Effector memory CD8-positive, alpha-beta T cell (primary cell): ENCODE measurements around the gene FCGBP.

Source experiments
- ATAC-seq: fragments of 150-1000 bp; cut with Tn5 transposase; replicated peaks from 2 replicates; pipeline ENCODE4 v1.10.0; 2021; ENCODE audit warnings: mild to moderate bottlenecking, moderate library complexity
- DNase-seq, 3 experiments: peaks; one replicate each; pipeline ENCODE4 v3.0.0; 2021
- H3K27ac Mint-ChIP-seq, 2 donors: one replicate each; pipeline ENCODE4 v1.8.0; 2022; ENCODE audit warnings: mild to moderate bottlenecking in 2 of 2, mixed read lengths in 2 of 2, moderate library complexity in 2 of 2
- H3K27me3 Mint-ChIP-seq, 2 donors: one replicate each; pipeline ENCODE4 v1.8.0; 2022; ENCODE audit warnings: mixed read lengths in 2 of 2
- H3K36me3 Mint-ChIP-seq: one replicate; pipeline ENCODE4 v1.8.0; 2022; ENCODE audit warnings: mild to moderate bottlenecking, moderate library complexity, mixed read lengths; ENCODE audit not compliant: insufficient read depth
- H3K4me1 Mint-ChIP-seq, 2 donors: one replicate each; pipeline ENCODE4 v1.8.0; 2022; ENCODE audit warnings: low read depth in 2 of 2, mixed read lengths in 2 of 2
- H3K4me3 Mint-ChIP-seq, 2 donors: one replicate each; pipeline ENCODE4 v1.8.0; 2022; ENCODE audit warnings: mild to moderate bottlenecking in 2 of 2, mixed read lengths in 2 of 2, moderate library complexity in 2 of 2
- H3K9me3 Mint-ChIP-seq, 2 donors: one replicate each; pipeline ENCODE4 v1.8.0; 2022; ENCODE audit warnings: mixed read lengths in 2 of 2
- total RNA-seq, 9 experiments: gene quantifications; one replicate each; lab custom pipeline; 2026; lab: John Stamatoyannopoulos, UW

The FCGBP gene
- 0.33 to 37.7 (median 8.1) reads per million in 9 experiments for total RNA-seq

- H3K4me1 Mint-ChIP-seq, result peaks cover 30 to 54% of the 10 kb centered on the region in 2 donors
- H3K36me3 Mint-ChIP-seq, result peaks cover 9% of the 10 kb centered on the region
- H3K27ac Mint-ChIP-seq, result peak within 1 kb of the TSS; percentile 92 to 93
- peak within 1 kb of the TSS; percentile 42 to 51 for H3K4me3 Mint-ChIP-seq
- H3K27me3 Mint-ChIP-seq, result no peaks in the 10 kb centered on the region
- ATAC-seq (no peak), DNase-seq (no peak)
- no peaks in the 10 kb centered on the region for H3K9me3 Mint-ChIP-seq
These were observed at the start of gene FCGBP for GRCh38 chr19:39934584-39935363. Gene FCGBP (minus strand): TSS chr19:39934634.

- peaks cover 0 to 6% of the 10 kb centered on the region in 2 donors for H3K4me1 Mint-ChIP-seq
- H3K4me3 Mint-ChIP-seq, result no peak overlapping the region
- H3K36me3 Mint-ChIP-seq, result peaks cover 29% of the 10 kb centered on the region
- peaks cover 4 to 11% of the 10 kb centered on the region in 2 donors for H3K9me3 Mint-ChIP-seq
- no peaks in the 10 kb centered on the region for H3K27me3 Mint-ChIP-seq
- DNase-seq (no peak), ATAC-seq (no peak)
- no peak overlapping the region for H3K27ac Mint-ChIP-seq
These were observed 49.4 kb upstream of the FCGBP start for GRCh38 chr19:39983695-39984300.

- no peak for ATAC-seq
- H3K27ac Mint-ChIP-seq, result no peak overlapping the region
- no peak overlapping the region for H3K4me3 Mint-ChIP-seq
- no peaks in the 10 kb centered on the region for H3K27me3 Mint-ChIP-seq
- no peak for DNase-seq
- peaks cover 0 to 8% of the 10 kb centered on the region in 2 donors for H3K4me1 Mint-ChIP-seq
- peaks cover 37% of the 10 kb centered on the region for H3K36me3 Mint-ChIP-seq
- peaks cover 4 to 11% of the 10 kb centered on the region in 2 donors for H3K9me3 Mint-ChIP-seq
These were observed 48.4 kb upstream of the FCGBP start for GRCh38 chr19:39982883-39983282.

- DNase-seq (no peak), ATAC-seq (no peak)
- peaks cover 29 to 35% of the 10 kb centered on the region in 2 donors for H3K4me1 Mint-ChIP-seq
- peak overlapping the region in 1 of 2 donors; percentile 55 for H3K27ac Mint-ChIP-seq
- H3K27me3 Mint-ChIP-seq, result no peaks in the 10 kb centered on the region
- peaks cover 74% of the 10 kb centered on the region for H3K36me3 Mint-ChIP-seq
- H3K4me3 Mint-ChIP-seq, result no peak overlapping the region
- no peaks in the 10 kb centered on the region for H3K9me3 Mint-ChIP-seq
These were observed 40.1 kb upstream of the FCGBP start for GRCh38 chr19:39974377-39975155.

- Mint-ChIP-seq H3K4me1 (peaks cover 37 to 43% of the 10 kb centered on the region in 2 donors), H3K36me3 (peaks cover 47% of the 10 kb centered on the region), H3K9me3 (no peaks in the 10 kb centered on the region), H3K4me3 (peak overlapping the region; percentile 95 to 96), H3K27me3 (no peaks in the 10 kb centered on the region), H3K27ac (peak overlapping the region; percentile 98)
- no peak for DNase-seq
- ATAC-seq, result no peak
These were observed 37.1 kb upstream of the FCGBP start for GRCh38 chr19:39971380-39972035.

GRCh38 chr19:39970675-39971379 is 36.4 kb upstream of the FCGBP start, which contains the start of gene PSMC4:
Gene PSMC4 (plus strand): TSS chr19:39971165. CDS start chr19:39971203, 38 bp downstream.
- ATAC-seq (peak; percentile 93), DNase-seq (peak; percentile 98)
- H3K4me1 Mint-ChIP-seq, result peaks cover 37 to 43% of the 10 kb centered on the region in 2 donors
- H3K9me3 Mint-ChIP-seq, result no peaks in the 10 kb centered on the region
- H3K27ac Mint-ChIP-seq, result peak within 1 kb of the TSS; percentile 98
- H3K4me3 Mint-ChIP-seq, result peak within 1 kb of the TSS; percentile 95 to 96
- peaks cover 41% of the 10 kb centered on the region for H3K36me3 Mint-ChIP-seq
- no peaks in the 10 kb centered on the region for H3K27me3 Mint-ChIP-seq

GRCh38 chr19:39970425-39970674 is 35.9 kb upstream of the FCGBP start:
- H3K27ac Mint-ChIP-seq, result peak overlapping the region; percentile 98
- ATAC-seq (peak; percentile 18), DNase-seq (no peak)
- peaks cover 38% of the 10 kb centered on the region for H3K36me3 Mint-ChIP-seq
- no peaks in the 10 kb centered on the region for H3K27me3 Mint-ChIP-seq
- H3K4me1 Mint-ChIP-seq, result peaks cover 37 to 43% of the 10 kb centered on the region in 2 donors
- peak overlapping the region; percentile 95 to 96 for H3K4me3 Mint-ChIP-seq
- H3K9me3 Mint-ChIP-seq, result no peaks in the 10 kb centered on the region

GRCh38 chr19:39969681-39970424 is 35.4 kb upstream of the FCGBP start:
- peaks cover 37 to 43% of the 10 kb centered on the region in 2 donors for H3K4me1 Mint-ChIP-seq
- no peak for ATAC-seq
- H3K27ac Mint-ChIP-seq, result peak overlapping the region; percentile 98
- DNase-seq, result peak in 1 of 3 experiments; percentile 20
- H3K36me3 Mint-ChIP-seq, result peaks cover 38% of the 10 kb centered on the region
- H3K27me3 Mint-ChIP-seq, result no peaks in the 10 kb centered on the region
- peak overlapping the region; percentile 95 to 96 for H3K4me3 Mint-ChIP-seq
- no peaks in the 10 kb centered on the region for H3K9me3 Mint-ChIP-seq

GRCh38 chr19:39969266-39969665 is 34.8 kb upstream of the FCGBP start:
- Mint-ChIP-seq H3K4me1 (peaks cover 37 to 43% of the 10 kb centered on the region in 2 donors), H3K4me3 (peak overlapping the region; percentile 95 to 96), H3K27ac (peak overlapping the region; percentile 98), H3K9me3 (no peaks in the 10 kb centered on the region), H3K36me3 (peaks cover 35% of the 10 kb centered on the region), H3K27me3 (no peaks in the 10 kb centered on the region)
- ATAC-seq (no peak), DNase-seq (no peak)

GRCh38 chr19:39968789-39969188 is 34.4 kb upstream of the FCGBP start:
- H3K4me3 Mint-ChIP-seq, result peak overlapping the region; percentile 95 to 96
- no peaks in the 10 kb centered on the region for H3K9me3 Mint-ChIP-seq
- H3K4me1 Mint-ChIP-seq, result peaks cover 35 to 41% of the 10 kb centered on the region in 2 donors
- peaks cover 31% of the 10 kb centered on the region for H3K36me3 Mint-ChIP-seq
- no peak for ATAC-seq
- H3K27ac Mint-ChIP-seq, result peak overlapping the region; percentile 98
- no peak for DNase-seq
- no peaks in the 10 kb centered on the region for H3K27me3 Mint-ChIP-seq

GRCh38 chr19:39967561-39967960 is 33.1 kb upstream of the FCGBP start:
- no peak for ATAC-seq
- Mint-ChIP-seq H3K4me3 (no peak overlapping the region), H3K36me3 (peaks cover 20% of the 10 kb centered on the region), H3K27me3 (no peaks in the 10 kb centered on the region), H3K9me3 (no peaks in the 10 kb centered on the region), H3K27ac (no peak overlapping the region), H3K4me1 (peaks cover 30 to 38% of the 10 kb centered on the region in 2 donors)
- no peak for DNase-seq

GRCh38 chr19:39966617-39967016 is 32.2 kb upstream of the FCGBP start:
- H3K4me3 Mint-ChIP-seq, result no peak overlapping the region
- DNase-seq (no peak), ATAC-seq (no peak)
- no peaks in the 10 kb centered on the region for H3K9me3 Mint-ChIP-seq
- no peak overlapping the region for H3K27ac Mint-ChIP-seq
- H3K4me1 Mint-ChIP-seq, result peaks cover 28 to 34% of the 10 kb centered on the region in 2 donors
- H3K27me3 Mint-ChIP-seq, result no peaks in the 10 kb centered on the region
- H3K36me3 Mint-ChIP-seq, result peaks cover 16% of the 10 kb centered on the region
